Activated naive CD8-positive, alpha-beta T cell (primary cell): ENCODE results near the gene REEP6.
"Not testable (repeated sequence)": the region's sequence is repeated elsewhere in the genome, so short reads cannot be mapped to it uniquely, and the experiment has no call there.

ENCODE experiments used
- H3K27ac Mint-ChIP-seq: one replicate; pipeline ENCODE4 v1.8.0; 2021; ENCODE audit warnings: mixed read lengths
- H3K27me3 Mint-ChIP-seq: one replicate; pipeline ENCODE4 v1.8.0; 2021; ENCODE audit warnings: mixed read lengths
- H3K36me3 Mint-ChIP-seq: one replicate; pipeline ENCODE4 v1.8.0; 2021; ENCODE audit warnings: mixed read lengths
- H3K4me1 Mint-ChIP-seq: one replicate; pipeline ENCODE4 v1.8.0; 2021; ENCODE audit warnings: low read depth, mixed read lengths
- H3K4me3 Mint-ChIP-seq: one replicate; pipeline ENCODE4 v1.8.0; 2021; ENCODE audit warnings: mild to moderate bottlenecking, mixed read lengths
- H3K9me3 Mint-ChIP-seq: one replicate; pipeline ENCODE4 v1.8.0; 2021; ENCODE audit warnings: low read depth, mixed read lengths

The REEP6 gene

GRCh38 chr19:1514295-1514661, 23.3 kb downstream of the REEP6 start:
- Mint-ChIP-seq H3K27me3 (no peaks in the 10 kb centered on the region), H3K36me3 (no peaks in the 10 kb centered on the region), H3K4me3 (peak overlapping the region; percentile 17), H3K27ac (no peak overlapping the region), H3K9me3 (no peaks in the 10 kb centered on the region), H3K4me1 (peaks cover 14% of the 10 kb centered on the region)

- Mint-ChIP-seq H3K4me3 (no peak overlapping the region), H3K9me3 (no peaks in the 10 kb centered on the region), H3K27ac (no peak overlapping the region), H3K27me3 (no peaks in the 10 kb centered on the region), H3K4me1 (peaks cover 9% of the 10 kb centered on the region), H3K36me3 (no peaks in the 10 kb centered on the region)
Observed at GRCh38 chr19:1514986-1515721, 24.2 kb downstream of the REEP6 start.

- H3K4me3 Mint-ChIP-seq = no peak overlapping the region
- no peak overlapping the region for H3K27ac Mint-ChIP-seq
- H3K4me1 Mint-ChIP-seq = peaks cover 4% of the 10 kb centered on the region
- no peaks in the 10 kb centered on the region for H3K9me3 Mint-ChIP-seq
- H3K36me3 Mint-ChIP-seq = no peaks in the 10 kb centered on the region
- peaks cover 1% of the 10 kb centered on the region for H3K27me3 Mint-ChIP-seq
Observed at GRCh38 chr19:1516395-1516753, 25.4 kb downstream of the REEP6 start.

- Mint-ChIP-seq H3K4me1 (no peaks in the 10 kb centered on the region), H3K4me3 (no peak overlapping the region), H3K27ac (no peak overlapping the region), H3K27me3 (peaks cover 5% of the 10 kb centered on the region), H3K36me3 (no peaks in the 10 kb centered on the region), H3K9me3 (no peaks in the 10 kb centered on the region)
Observed at GRCh38 chr19:1518471-1518870, 27.5 kb downstream of the REEP6 start.

GRCh38 chr19:1519802-1520201, 28.8 kb downstream of the REEP6 start:
- H3K4me3 Mint-ChIP-seq, H3K36me3 Mint-ChIP-seq, H3K9me3 Mint-ChIP-seq, H3K4me1 Mint-ChIP-seq, H3K27ac Mint-ChIP-seq, H3K27me3 Mint-ChIP-seq: not testable (repeated sequence)

- peaks cover 6% of the 10 kb centered on the region for H3K4me1 Mint-ChIP-seq
- no peaks in the 10 kb centered on the region for H3K9me3 Mint-ChIP-seq
- no peaks in the 10 kb centered on the region for H3K36me3 Mint-ChIP-seq
- peaks cover 11% of the 10 kb centered on the region for H3K27me3 Mint-ChIP-seq
- no peak overlapping the region for H3K4me3 Mint-ChIP-seq
- H3K27ac Mint-ChIP-seq = no peak overlapping the region
Observed at GRCh38 chr19:1520203-1520780, 29.3 kb downstream of the REEP6 start.

- Mint-ChIP-seq H3K36me3 (no peaks in the 10 kb centered on the region), H3K4me1 (peaks cover 6% of the 10 kb centered on the region), H3K9me3 (no peaks in the 10 kb centered on the region), H3K27me3 (peaks cover 17% of the 10 kb centered on the region), H3K27ac (no peak overlapping the region), H3K4me3 (no peak overlapping the region)
Observed at GRCh38 chr19:1521636-1522035, 30.7 kb downstream of the REEP6 start.

- H3K4me3 Mint-ChIP-seq = no peak overlapping the region
- H3K9me3 Mint-ChIP-seq = no peaks in the 10 kb centered on the region
- H3K27ac Mint-ChIP-seq = no peak overlapping the region
- H3K27me3 Mint-ChIP-seq = peaks cover 17% of the 10 kb centered on the region
- peaks cover 6% of the 10 kb centered on the region for H3K4me1 Mint-ChIP-seq
- H3K36me3 Mint-ChIP-seq = no peaks in the 10 kb centered on the region
Observed at GRCh38 chr19:1522061-1522460, 31.1 kb downstream of the REEP6 start.

GRCh38 chr19:1522838-1523237, 31.9 kb downstream of the REEP6 start:
- Mint-ChIP-seq H3K4me1 (peaks cover 6% of the 10 kb centered on the region), H3K9me3 (no peaks in the 10 kb centered on the region), H3K4me3 (no peak overlapping the region), H3K27ac (no peak overlapping the region), H3K27me3 (peaks cover 17% of the 10 kb centered on the region), H3K36me3 (no peaks in the 10 kb centered on the region)

GRCh38 chr19:1523412-1524286, 32.7 kb downstream of the REEP6 start, which contains the start of gene PLK5:
Gene PLK5, plus strand, starts transcription at chr19:1524077. Its CDS starts 2,920 bp downstream, at chr19:1526997.
- Mint-ChIP-seq H3K4me3 (peak within 1 kb of the TSS; percentile 64), H3K27ac (no peak within 1 kb of the TSS)

GRCh38 chr19:1524287-1524971, 33.4 kb downstream of the REEP6 start:
- Mint-ChIP-seq H3K36me3 (no peaks in the 10 kb centered on the region), H3K9me3 (no peaks in the 10 kb centered on the region), H3K27me3 (peaks cover 17% of the 10 kb centered on the region), H3K27ac (no peak overlapping the region), H3K4me1 (peaks cover 6% of the 10 kb centered on the region), H3K4me3 (peak overlapping the region; percentile 64)

More at GRCh38 chr19:1523412-1524286, 32.7 kb downstream of the REEP6 start, which contains the start of gene PLK5:
- Mint-ChIP-seq H3K4me1 (peaks cover 6% of the 10 kb centered on the region), H3K36me3 (no peaks in the 10 kb centered on the region), H3K9me3 (no peaks in the 10 kb centered on the region), H3K27me3 (peaks cover 17% of the 10 kb centered on the region)

- Mint-ChIP-seq H3K4me1 (peaks cover 6% of the 10 kb centered on the region), H3K4me3 (peak overlapping the region; percentile 64), H3K27me3 (peaks cover 17% of the 10 kb centered on the region), H3K36me3 (no peaks in the 10 kb centered on the region), H3K9me3 (no peaks in the 10 kb centered on the region), H3K27ac (no peak overlapping the region)
Observed at GRCh38 chr19:1524972-1525325, 34.0 kb downstream of the REEP6 start.

- Mint-ChIP-seq H3K4me1 (peaks cover 6% of the 10 kb centered on the region), H3K4me3 (no peak overlapping the region), H3K36me3 (no peaks in the 10 kb centered on the region)
Observed at GRCh38 chr19:1525343-1525742, 34.4 kb downstream of the REEP6 start.

GRCh38 chr19:1526066-1526778, 35.2 kb downstream of the REEP6 start:
- no peaks in the 10 kb centered on the region for H3K36me3 Mint-ChIP-seq
- H3K27ac Mint-ChIP-seq = no peak overlapping the region
- peaks cover 6% of the 10 kb centered on the region for H3K4me1 Mint-ChIP-seq
- H3K4me3 Mint-ChIP-seq = no peak overlapping the region
- H3K9me3 Mint-ChIP-seq = no peaks in the 10 kb centered on the region
- peaks cover 16% of the 10 kb centered on the region for H3K27me3 Mint-ChIP-seq

More at GRCh38 chr19:1525343-1525742, 34.4 kb downstream of the REEP6 start:
- no peaks in the 10 kb centered on the region for H3K9me3 Mint-ChIP-seq
- H3K27ac Mint-ChIP-seq = no peak overlapping the region
- peaks cover 17% of the 10 kb centered on the region for H3K27me3 Mint-ChIP-seq
